C4-2B (cell line): ENCODE data around the gene CYP8B1.
A peak's percentile ranks its signal among the peaks of the same experiment; 100 is the strongest.

Experiments used
- H3K27ac ChIP-seq: fragments of 450-650 bp; 2 replicates; pipeline ENCODE4 v1.5.1; 2017
- ZFX ChIP-seq: fragments of 450-650 bp; IDR thresholded peaks from 2 replicates; pipeline ENCODE4 v1.6.1; 2017
- TF ChIP-seq, protein P1 (sequence below): fragments of 450-650 bp; conservative IDR thresholded peaks from 2 replicates; pipeline ENCODE4 v1.5.1; 2017; ENCODE audit warnings: mild to moderate bottlenecking

CYP8B1 gene

DNA sequence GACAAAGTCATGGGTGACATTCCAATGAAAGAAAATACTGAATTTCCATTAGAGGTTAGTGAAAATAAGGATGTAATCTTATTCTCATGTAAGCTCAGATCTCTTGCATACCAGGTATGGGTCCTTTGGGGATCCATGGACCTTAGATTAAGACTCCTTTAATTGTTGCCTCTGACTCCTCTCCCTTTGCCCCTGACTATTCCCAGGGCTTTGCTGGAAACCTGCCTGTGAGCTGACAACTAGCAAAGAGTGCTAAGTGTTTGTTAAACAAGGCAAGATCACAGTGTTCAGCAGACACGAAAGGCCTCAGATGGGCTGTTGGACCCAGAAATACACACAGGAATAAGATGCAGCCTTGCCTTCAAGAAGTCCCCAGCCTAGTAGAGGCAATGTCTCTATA, 34.3 kb downstream of the CYP8B1 start:
- TF ChIP-seq, protein P1, sequence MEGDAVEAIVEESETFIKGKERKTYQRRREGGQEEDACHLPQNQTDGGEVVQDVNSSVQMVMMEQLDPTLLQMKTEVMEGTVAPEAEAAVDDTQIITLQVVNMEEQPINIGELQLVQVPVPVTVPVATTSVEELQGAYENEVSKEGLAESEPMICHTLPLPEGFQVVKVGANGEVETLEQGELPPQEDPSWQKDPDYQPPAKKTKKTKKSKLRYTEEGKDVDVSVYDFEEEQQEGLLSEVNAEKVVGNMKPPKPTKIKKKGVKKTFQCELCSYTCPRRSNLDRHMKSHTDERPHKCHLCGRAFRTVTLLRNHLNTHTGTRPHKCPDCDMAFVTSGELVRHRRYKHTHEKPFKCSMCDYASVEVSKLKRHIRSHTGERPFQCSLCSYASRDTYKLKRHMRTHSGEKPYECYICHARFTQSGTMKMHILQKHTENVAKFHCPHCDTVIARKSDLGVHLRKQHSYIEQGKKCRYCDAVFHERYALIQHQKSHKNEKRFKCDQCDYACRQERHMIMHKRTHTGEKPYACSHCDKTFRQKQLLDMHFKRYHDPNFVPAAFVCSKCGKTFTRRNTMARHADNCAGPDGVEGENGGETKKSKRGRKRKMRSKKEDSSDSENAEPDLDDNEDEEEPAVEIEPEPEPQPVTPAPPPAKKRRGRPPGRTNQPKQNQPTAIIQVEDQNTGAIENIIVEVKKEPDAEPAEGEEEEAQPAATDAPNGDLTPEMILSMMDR = no peak
- TF ChIP-seq ZFX = no peak
- no peak overlapping the region for H3K27ac ChIP-seq

DNA sequence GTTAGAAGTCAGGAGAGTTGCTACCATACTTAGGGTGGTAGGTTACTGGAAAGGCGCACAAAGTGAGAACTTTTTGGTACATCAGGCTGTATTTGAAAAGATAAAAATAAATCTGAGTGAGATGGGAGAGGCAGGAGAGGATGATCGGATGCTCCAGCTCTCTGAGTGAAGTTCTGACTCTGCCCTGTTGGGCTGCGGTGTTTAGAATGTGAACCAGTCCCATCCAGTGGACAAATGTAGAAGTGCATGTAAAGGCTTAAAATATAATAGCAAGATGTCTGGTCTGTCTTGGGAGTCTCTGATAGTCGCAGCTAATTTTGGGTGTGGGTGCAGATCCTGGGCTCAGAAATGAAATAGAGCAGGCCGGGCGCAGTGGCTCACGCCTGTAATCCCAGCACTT, 36.1 kb downstream of the CYP8B1 start:
- TF ChIP-seq ZFX = no peak
- TF ChIP-seq, protein P1 = peak; percentile 80
- no peak overlapping the region; the same call in 1 of the 2 replicates for H3K27ac ChIP-seq

DNA sequence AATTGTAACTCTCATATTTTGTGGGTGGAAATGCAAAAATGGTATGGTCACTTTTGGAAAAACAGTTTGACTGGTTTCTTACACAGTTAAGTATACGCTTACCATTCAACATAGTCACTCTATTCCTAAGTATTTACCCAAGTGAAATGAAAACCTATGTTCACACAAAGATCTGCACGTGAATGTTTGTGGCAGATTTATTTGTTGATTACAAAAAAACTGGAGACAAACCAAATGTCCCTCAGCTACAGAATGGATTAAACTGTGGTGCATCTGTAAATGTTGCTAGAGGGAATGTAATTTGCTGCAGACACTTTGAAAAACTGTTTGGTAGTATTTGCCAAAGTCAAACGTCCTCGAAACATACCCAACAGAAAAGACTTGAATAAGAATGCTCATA, 37.1 kb downstream of the CYP8B1 start:
- TF ChIP-seq ZFX = no peak
- TF ChIP-seq, protein P1 = no peak
- H3K27ac ChIP-seq = peak overlapping the region; percentile 50

DNA sequence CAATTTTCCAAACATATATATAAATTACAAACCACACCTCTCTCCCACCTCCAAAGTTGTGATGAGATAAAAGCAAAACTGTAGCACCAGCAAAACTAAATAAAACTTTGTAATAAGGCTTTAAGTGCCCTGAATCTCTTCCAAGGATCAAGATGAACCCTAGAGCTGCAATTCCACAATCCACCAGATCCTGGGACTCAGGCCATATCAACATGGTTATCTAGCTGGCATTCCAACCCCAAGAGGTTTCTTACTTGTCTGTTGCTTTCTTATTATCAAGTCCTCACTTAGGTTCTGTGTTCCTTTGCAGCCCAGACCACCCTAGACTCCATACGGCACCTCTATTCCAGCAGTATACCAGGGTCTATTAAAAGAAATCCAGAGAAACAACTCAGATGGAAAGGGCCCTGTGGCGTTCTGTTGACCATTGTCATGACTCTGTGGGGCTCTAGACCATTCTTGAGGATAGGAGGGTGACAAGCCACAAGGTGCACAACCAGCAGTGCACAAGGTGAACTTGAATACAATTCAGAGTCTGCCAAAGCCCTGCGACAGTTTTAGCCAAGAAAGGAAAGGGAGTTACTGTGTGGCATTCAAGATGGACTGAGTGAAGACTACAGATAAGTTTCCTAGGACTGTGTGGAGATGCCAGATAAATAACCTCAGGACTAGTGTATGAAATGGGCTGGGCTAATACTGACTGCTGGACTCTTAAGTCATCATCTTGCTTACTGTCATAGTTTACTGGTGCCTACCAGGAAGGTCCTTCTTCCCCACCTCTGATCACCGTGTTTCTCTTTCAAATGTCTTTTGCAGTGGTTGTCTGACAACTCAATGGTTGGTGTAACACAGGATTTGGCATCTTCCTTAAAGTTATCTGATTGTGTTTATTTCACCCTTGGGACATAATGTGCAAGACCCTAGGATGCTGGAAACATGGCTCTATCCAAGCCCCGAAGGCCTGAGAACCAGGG, 39.2 kb downstream of the CYP8B1 start:
- no peak overlapping the region for H3K27ac ChIP-seq
- no peak for TF ChIP-seq ZFX

DNA sequence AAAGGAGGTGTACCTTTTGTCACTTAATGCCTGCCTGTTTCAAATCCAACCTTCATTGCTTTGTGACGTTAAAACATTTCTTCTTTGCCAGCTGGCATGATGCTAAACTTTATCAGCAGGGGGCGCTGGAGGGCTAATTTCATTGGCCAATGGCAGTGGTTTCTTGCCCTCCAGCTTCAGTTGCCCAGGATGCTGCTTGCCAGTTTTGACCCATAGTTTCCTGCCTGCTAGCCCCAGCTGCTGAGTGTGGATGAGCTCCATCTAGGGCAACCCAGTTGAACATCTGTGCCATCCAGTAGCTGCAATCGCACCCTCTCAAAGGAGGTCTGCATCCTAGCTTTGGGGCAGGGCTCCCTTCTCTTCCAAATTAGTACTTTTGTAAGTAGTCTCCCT, 44.4 kb downstream of the CYP8B1 start:
- H3K27ac ChIP-seq = no peak overlapping the region
- no peak for TF ChIP-seq ZFX
- TF ChIP-seq, protein P1 = peak; percentile 75

DNA sequence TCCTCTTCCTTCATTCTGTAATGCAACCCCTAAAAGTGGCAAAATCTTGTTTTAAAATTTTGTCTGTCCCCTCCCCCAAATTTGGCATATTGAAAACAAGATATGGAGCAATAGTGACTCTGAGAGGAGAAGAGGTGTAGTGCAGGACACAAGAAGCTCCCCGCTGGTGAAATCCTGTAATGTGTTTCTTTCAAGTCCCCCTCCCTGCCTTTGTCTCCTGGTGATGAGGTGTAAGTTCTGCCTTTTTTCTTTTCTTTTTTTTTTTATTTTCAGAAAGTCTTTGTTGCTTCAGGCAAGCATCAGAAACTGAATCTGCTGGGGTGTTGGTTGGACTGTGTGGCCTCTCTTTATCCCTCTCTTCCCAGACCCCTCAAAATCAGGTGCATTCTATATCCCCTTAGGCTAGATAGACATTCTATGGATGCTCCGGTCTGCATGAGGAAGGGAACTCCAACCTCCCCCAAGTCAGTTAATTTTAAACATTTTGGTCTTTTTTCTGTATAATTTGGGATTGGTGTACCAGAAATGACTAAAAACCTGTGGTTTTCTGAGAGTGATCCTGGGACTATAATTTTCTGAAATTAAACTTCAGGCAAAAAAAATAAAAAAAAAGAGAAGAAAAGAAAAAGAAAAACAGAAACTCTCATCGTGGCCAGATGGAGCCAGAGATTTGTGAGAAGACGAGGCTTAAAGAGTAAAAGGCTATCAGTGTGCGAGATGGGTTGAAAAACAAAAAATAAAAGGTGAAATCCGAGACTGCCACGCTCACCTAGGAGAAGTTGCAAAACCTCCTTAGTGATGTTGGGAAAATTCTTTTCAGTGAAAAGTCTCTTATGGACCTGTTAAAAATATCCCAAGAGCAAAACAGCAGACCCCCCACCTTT, 45.0 kb downstream of the CYP8B1 start:
- TF ChIP-seq, protein P1 = peak; percentile 2
- no peak for TF ChIP-seq ZFX

DNA sequence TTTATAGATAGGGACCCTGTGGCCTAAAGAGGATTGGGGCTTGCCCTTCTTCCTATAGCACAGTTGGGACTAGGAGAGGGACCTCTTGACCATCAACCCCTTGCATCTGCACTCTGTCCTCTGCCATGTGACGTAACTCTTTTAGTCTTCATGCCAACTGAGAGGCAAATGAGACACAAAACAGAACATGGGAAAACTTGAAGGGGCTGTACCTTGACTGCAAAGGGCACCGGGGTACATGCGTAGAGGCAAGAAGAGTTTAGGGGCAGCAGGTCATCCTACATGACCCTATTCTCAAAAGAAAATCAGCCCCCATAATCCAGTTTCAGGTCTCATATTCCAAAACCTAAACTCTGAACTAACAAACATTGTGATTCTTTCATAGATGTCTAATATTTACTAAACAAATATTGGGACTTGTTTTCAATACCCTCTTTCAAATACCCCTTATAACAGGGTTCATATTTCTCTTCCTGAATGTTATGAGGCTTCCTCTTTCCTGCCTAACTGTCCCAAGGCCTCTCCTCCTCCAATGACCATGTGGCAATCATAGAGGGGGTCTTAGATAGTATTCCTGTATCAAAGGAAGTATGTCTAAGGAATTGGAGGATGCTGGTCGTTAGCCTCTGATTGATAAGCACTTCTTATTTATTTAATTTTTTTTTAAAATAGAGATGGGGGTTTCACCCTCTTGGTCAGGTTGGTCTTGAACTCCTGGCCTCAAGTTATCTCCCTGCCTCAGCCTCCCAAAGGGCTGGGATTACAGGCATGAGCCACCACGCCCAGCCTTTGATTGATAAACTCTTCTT, 45.8 kb downstream of the CYP8B1 start:
- TF ChIP-seq, protein P1 = no peak
- TF ChIP-seq ZFX = no peak
- no peak overlapping the region for H3K27ac ChIP-seq

More for the DNA sequence above, 45.0 kb downstream of the CYP8B1 start:
- no peak overlapping the region for H3K27ac ChIP-seq
